ENCODE data around the gene CEP44. TPM values are rescaled to one million over a fixed set of nuclear protein-coding genes. Genes with fewer than 3 reads are reported as not detected.

CEP44 gene, protein sequence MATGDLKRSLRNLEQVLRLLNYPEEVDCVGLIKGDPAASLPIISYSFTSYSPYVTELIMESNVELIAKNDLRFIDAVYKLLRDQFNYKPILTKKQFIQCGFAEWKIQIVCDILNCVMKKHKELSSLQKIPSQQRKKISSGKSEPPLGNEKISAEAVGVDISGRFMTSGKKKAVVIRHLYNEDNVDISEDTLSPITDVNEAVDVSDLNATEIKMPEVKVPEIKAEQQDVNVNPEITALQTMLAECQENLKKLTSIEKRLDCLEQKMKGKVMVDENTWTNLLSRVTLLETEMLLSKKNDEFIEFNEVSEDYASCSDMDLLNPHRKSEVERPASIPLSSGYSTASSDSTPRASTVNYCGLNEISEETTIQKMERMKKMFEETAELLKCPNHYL
- 8.0 and 17.5 TPM in 2 replicates for total RNA-seq

DNA sequence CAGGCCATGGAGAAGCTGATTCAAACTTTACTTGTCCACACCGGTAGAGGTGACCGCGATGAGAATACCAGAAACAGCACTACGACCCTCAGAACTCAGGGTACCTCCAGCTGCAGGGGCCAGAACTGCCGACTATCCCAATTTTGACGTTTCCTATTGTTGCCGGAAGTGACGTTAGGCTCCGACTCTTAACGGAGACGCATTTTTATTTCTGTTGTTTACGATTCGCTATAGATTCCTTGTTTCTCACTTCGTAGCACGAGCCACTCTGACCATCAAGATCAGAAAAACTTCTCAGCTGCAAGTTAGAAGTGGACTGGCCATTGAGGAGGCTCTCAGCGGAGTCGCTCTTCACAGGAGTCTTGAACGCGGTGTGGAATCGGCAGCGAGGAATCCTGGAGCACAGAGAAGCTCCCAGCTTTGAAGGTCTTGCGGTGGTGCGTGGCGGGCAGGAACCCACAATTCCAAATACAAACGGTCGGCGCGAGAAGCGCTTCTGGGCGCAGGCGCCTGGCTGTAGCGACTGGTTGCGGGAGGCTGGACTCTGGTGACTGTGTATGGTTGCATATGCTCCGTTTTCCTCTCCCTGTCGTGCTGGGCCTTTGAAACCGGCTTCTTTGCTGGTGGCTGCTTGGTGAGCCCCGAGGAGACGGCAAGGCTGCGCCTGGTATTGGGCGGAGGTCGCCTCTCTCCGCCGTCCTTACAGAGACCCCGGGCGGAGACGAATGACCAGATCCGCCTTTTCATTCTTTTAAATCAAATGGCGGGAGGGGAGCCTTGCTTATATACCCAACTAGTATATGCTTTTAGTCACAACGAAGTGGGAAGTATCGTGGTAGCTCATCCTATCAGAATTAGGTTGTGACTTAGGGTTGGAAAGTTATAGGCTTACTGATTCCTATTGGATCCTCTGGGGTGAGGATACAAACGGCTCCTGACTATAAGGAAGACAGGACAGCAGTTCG is at the start of gene CEP44, which contains the start of gene FBXO8:
TSS of gene CEP44 (plus strand) at position 405 of the 965 bp plus-strand sequence. CDS start 15,211 bp downstream, outside the sequence.
TSS of gene FBXO8 (minus strand) at position 161 of the 965 bp plus-strand sequence. CDS start 20,575 bp downstream, outside the sequence.

Other genes starting within 250 kb of the CEP44 start
- gene FBXO8, start 244 bp upstream of the CEP44 start, total RNA-seq: 23.6 and 34.5 TPM in 2 replicates
- gene HPGD, start 238.6 kb downstream of the CEP44 start, total RNA-seq: 1.9 and 4.3 TPM in 2 replicates

Measured in tracheal epithelial cell (primary cell).